Upper lobe of left lung (tissue), 6 donors: Measurements from ENCODE around the gene CMTM8. TPM values are rescaled to one million over a fixed set of nuclear protein-coding genes. Genes with fewer than 3 reads are reported as not detected.

Experiments used
- ATAC-seq, 2 donors: fragments of 200-7000 bp; cut with Tn5 transposase; one replicate each; pipeline ENCODE4 v1.9.1; 2022; ENCODE audit warnings: mild to moderate bottlenecking in 2 of 2, moderate library complexity in 2 of 2; ENCODE audit not compliant: low FRiP score in 2 of 2
- DNase-seq, 2 donors: peaks; one replicate each; pipeline ENCODE4 v3.0.0-alpha.2; 2019 to 2020
- H3K27ac ChIP-seq, 4 donors: fragments of 200-600 bp; sonication (generic); one replicate each; pipeline ENCODE4 v1.5.1; 2016 to 2019
- H3K27me3 ChIP-seq, 4 donors: fragments of 200-600 bp; sonication (generic); one replicate each; pipeline ENCODE4 v1.5.1; 2017 to 2019
- H3K36me3 ChIP-seq, 4 donors: fragments of 200-600 bp; sonication (generic); one replicate each; pipeline ENCODE4 v1.5.1; 2016 to 2019
- H3K4me1 ChIP-seq, 4 donors: fragments of 200-600 bp; sonication (generic); one replicate each; pipeline ENCODE4 v1.5.1; 2018 to 2019
- H3K4me3 ChIP-seq, 4 donors: fragments of 200-600 bp; sonication (generic); one replicate each; pipeline ENCODE4 v1.5.1; 2017 to 2019; ENCODE audit warnings: mild to moderate bottlenecking in 2 of 4, moderate library complexity in 1 of 4
- H3K9me3 ChIP-seq, 4 donors: fragments of 200-600 bp; sonication (generic); one replicate each; pipeline ENCODE4 v1.5.1; 2018 to 2019
- EP300 ChIP-seq, 4 donors: sonication (generic); formaldehyde crosslinking; IDR thresholded peaks; one replicate each; pipeline ENCODE4 v1.5.1; 2017; ENCODE audit warnings: antibody characterized with exemption in 4 of 4, control low read depth in 2 of 4
- POLR2A ChIP-seq, 4 donors: fragments of 450-650 bp; IDR thresholded peaks; one replicate each; pipeline ENCODE4 v1.5.1; 2016 to 2017; ENCODE audit warnings: antibody characterized with exemption in 4 of 4, mild to moderate bottlenecking in 2 of 4
- POLR2AphosphoS5 ChIP-seq, 2 donors: sonication (generic); formaldehyde crosslinking; IDR thresholded peaks; one replicate each; pipeline ENCODE4 v1.5.1; 2017; ENCODE audit warnings: antibody characterized with exemption in 2 of 2
- WGBS, 2 donors: methylation state at CpG; one replicate each; pipeline ENCODE4 v1.1.5; 2017 to 2018; 5-methylcytosine and 5-hydroxymethylcytosine counted together
- total RNA-seq, 6 donors: library from RNA; depleted of rRNA in 4 of 6; stranded (reverse); fragments of >200 nt in 4 of 6; gene quantifications; one replicate each; pipeline versions ENCODE4 v1.1.0 to v1.2.1, GENCODE V29; 2016 to 2021
- TF ChIP-seq, protein P1 (sequence below), 6 experiments: fragments of 450-650 bp in 4 of 6; fragments of 200-600 bp in 2 of 6; sonication (generic) in 2 of 6; IDR thresholded peaks; one replicate each; pipeline ENCODE4 v1.5.1; 2016 to 2019; ENCODE audit warnings: antibody characterized with exemption in 6 of 6
- donor health status: DM: no; HTN: no; CAD: no; lungs with moderate emphysema.
- donor health status: DM: no; HTN: yes; CAD: no; lungs with severe emphysema.

The CMTM8 gene
- total RNA-seq, 6 donors from 2014 or later, result 10.5 to 28.9 (median 19.6) TPM

DNA sequence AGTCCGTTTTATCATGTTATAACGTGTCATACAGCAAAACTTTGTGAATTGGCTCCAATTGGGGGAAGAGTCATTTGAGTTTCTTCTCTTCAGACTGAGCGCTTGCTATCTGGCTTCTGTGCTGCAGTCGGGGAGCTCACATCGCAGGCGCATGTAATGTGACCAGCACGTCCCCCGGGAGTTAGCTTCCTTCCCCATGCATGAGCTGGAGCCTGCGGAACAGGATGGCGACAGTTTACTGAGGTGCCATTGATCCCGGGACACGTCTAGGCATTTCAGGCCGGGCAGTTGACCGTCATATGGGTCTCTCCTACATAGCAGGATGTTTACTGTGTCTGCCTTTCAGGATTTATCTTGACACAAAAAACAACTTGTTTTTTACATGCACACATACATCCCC, 44.8 kb downstream of the CMTM8 start:
- H3K9me3 ChIP-seq, result no peaks in the 10 kb centered on the region
- peak overlapping the region in 3 of 4 donors; percentile 54 to 75 (median 55) for H3K27ac ChIP-seq
- no peak for ATAC-seq
- peak in 1 of 2 donors; percentile 32 for DNase-seq
- no peaks in the 10 kb centered on the region for H3K36me3 ChIP-seq
- H3K4me3 ChIP-seq, result no peak overlapping the region
- 56 to 59% methylated on average over 8 to 14 of the region's 14 CpGs for WGBS, 2 donors
- TF ChIP-seq, protein P1, sequence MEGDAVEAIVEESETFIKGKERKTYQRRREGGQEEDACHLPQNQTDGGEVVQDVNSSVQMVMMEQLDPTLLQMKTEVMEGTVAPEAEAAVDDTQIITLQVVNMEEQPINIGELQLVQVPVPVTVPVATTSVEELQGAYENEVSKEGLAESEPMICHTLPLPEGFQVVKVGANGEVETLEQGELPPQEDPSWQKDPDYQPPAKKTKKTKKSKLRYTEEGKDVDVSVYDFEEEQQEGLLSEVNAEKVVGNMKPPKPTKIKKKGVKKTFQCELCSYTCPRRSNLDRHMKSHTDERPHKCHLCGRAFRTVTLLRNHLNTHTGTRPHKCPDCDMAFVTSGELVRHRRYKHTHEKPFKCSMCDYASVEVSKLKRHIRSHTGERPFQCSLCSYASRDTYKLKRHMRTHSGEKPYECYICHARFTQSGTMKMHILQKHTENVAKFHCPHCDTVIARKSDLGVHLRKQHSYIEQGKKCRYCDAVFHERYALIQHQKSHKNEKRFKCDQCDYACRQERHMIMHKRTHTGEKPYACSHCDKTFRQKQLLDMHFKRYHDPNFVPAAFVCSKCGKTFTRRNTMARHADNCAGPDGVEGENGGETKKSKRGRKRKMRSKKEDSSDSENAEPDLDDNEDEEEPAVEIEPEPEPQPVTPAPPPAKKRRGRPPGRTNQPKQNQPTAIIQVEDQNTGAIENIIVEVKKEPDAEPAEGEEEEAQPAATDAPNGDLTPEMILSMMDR (IDR thresholded peaks at IDR 0.05), result no peak
- peak in 1 of 4 donors; percentile 27 for TF ChIP-seq EP300 (IDR thresholded peaks at IDR 0.05)
- peak in 1 of 2 donors; percentile 59 for TF ChIP-seq POLR2AphosphoS5 (IDR thresholded peaks at IDR 0.05)
- TF ChIP-seq POLR2A (IDR thresholded peaks at IDR 0.05), result no peak
- no peaks in the 10 kb centered on the region for H3K27me3 ChIP-seq
- H3K4me1 ChIP-seq, result peaks cover 20 to 52% (median 33%) of the 10 kb centered on the region in 4 donors

DNA sequence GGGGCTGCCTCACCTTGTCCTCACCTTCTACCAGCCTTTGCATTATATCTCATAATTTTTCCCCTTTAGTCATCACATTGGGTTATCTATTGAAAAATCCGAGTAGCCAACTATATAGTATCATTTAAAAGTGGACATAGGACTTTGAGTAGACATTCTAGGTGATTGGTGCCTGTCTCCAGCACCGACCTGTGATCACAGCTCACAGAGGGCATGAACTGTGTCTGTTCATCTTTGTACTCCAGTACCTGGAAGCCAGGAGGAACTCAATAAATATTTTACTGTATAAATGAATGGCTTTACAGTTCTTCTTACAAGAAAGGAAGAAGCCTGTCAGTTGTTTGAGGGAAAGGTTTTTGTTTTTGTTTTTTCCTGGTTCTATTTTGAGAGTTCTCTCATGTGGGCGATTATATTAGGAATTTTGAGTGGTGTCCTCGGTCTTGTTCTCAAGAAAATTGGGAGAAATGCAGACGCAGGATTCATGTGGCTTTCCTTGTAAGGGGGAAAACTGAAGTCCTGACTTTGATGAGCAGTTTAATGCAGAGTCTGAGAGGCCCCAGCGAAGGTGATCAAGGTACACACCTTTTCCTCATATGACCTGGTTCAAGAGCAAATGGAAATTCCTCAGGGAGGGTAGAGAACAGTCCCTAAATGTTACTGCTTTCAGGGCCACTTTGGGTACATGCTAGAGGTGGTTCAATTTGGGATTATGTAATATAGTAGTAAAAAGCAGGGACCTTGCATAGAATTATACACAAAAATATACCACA, 46.1 kb downstream of the CMTM8 start:
- Histone ChIP-seq H3K27me3 (no peaks in the 10 kb centered on the region), H3K4me1 (peaks cover 20 to 47% (median 31%) of the 10 kb centered on the region in 4 donors), H3K36me3 (no peaks in the 10 kb centered on the region), H3K9me3 (no peaks in the 10 kb centered on the region), H3K27ac (peak overlapping the region in 3 of 4 donors; percentile 54 to 75 (median 55)), H3K4me3 (no peak overlapping the region)
- no peak for DNase-seq
- no peak for TF ChIP-seq EP300 (IDR thresholded peaks at IDR 0.05)
- TF ChIP-seq POLR2AphosphoS5 (IDR thresholded peaks at IDR 0.05), result no peak
- no peak for TF ChIP-seq POLR2A (IDR thresholded peaks at IDR 0.05)
- TF ChIP-seq, protein P1 (IDR thresholded peaks at IDR 0.05), result no peak
- WGBS, 2 donors, result 53 to 63% methylated on average over 6 of the region's 6 CpGs
- no peak for ATAC-seq

DNA sequence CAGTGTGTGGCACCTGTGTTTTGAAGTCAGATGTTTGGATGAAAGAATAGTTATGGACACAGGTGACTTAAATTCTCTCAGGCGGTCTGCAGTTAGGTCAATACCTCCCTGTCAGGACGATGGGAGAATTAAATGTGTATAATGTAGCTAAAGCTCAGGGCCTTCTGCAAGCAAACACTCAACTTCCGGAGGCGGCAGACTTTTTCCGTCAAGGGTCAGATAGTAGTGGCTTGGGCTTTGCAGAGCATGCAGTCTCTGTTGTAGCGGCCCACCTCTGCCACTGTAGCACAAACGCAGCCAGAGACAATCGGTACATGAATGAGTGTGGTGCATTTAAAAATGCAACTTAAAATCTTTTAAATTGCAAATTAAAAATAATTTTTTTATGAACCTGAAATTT, 47.4 kb downstream of the CMTM8 start:
- H3K27ac ChIP-seq, result peak overlapping the region in 2 of 4 donors; percentile 22 to 43
- no peaks in the 10 kb centered on the region for H3K36me3 ChIP-seq
- 22 to 38% methylated on average over 8 of the region's 8 CpGs for WGBS, 2 donors

DNA sequence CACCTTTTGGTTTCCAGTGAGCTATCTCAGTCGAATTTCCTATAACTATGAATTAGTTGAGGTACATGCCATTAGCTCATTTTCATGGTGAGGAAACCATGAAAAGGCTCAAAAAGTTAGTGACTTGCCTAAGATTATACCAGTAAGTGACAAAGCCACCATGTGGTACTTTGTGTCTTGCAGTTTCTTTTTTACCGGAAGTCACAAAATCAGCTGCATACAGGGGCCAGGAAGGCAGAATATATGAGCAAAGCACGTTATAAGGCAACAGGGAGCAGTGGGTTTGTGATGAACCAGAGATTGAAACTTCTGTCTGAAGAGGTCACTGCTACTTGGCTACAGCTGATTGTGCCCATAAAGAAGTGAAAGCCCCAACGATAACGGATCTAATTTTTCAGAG, 50.3 kb downstream of the CMTM8 start:
- Histone ChIP-seq H3K27me3 (no peaks in the 10 kb centered on the region), H3K27ac (no peak overlapping the region), H3K4me3 (no peak overlapping the region), H3K4me1 (peaks cover 17 to 46% (median 30%) of the 10 kb centered on the region in 4 donors), H3K36me3 (no peaks in the 10 kb centered on the region), H3K9me3 (no peaks in the 10 kb centered on the region)
- ATAC-seq (no peak), DNase-seq (no peak)
- WGBS, 2 donors, result 55 to 72% methylated on average over 5 of the region's 5 CpGs
- TF ChIP-seq, protein P1 (IDR thresholded peaks at IDR 0.05), result no peak
- TF ChIP-seq POLR2A (IDR thresholded peaks at IDR 0.05) (no peak), EP300 (IDR thresholded peaks at IDR 0.05) (no peak), POLR2AphosphoS5 (IDR thresholded peaks at IDR 0.05) (no peak)

More for the DNA sequence above, 47.4 kb downstream of the CMTM8 start:
- DNase-seq (peak in 1 of 2 donors; percentile 43), ATAC-seq (no peak)
- peaks cover 20 to 47% (median 31%) of the 10 kb centered on the region in 4 donors for H3K4me1 ChIP-seq
- H3K9me3 ChIP-seq, result no peaks in the 10 kb centered on the region
- TF ChIP-seq POLR2AphosphoS5 (IDR thresholded peaks at IDR 0.05), result no peak
- TF ChIP-seq POLR2A (IDR thresholded peaks at IDR 0.05), result no peak
- TF ChIP-seq EP300 (IDR thresholded peaks at IDR 0.05), result no peak
- TF ChIP-seq, protein P1 (IDR thresholded peaks at IDR 0.05), result no peak
- H3K27me3 ChIP-seq, result no peaks in the 10 kb centered on the region
- H3K4me3 ChIP-seq, result no peak overlapping the region
